H1 (cell line): ENCODE measurements around the gene HNRNPK. TPM values are rescaled to one million over a fixed set of nuclear protein-coding genes. Genes with fewer than 3 reads are reported as not detected.

Source experiments
- CTCF ChIA-PET: fragments of 300-600 bp; sonication (Branson Sonifier 250); formaldehyde crosslinking; loops from one replicate; lab custom pipeline; 2021; ENCODE audit not compliant: partially characterized antibody; lab: Charles Lee
- POLR2A ChIA-PET: fragments of 300-600 bp; sonication (Branson Sonifier 250); formaldehyde crosslinking; loops from one replicate; lab custom pipeline; 2021; ENCODE audit warnings: inconsistent platforms; ENCODE audit not compliant: partially characterized antibody; lab: Charles Lee
- DNase-seq, 2 experiments: peaks; one replicate each; pipeline versions ENCODE4 v3.0.0 to v3.0.0-alpha.2; 2010 to 2022; ENCODE audit warnings: low spot score in 2 of 2, low read depth in 1 of 2, mixed read lengths in 1 of 2
- FAIRE-seq: peaks from 2 replicates; lab custom pipeline; 2011; peaks lifted over from hg19 to GRCh38; lab: Jason Lieb, UNC
- H2AFZ ChIP-seq: 2 replicates; pipeline ENCODE4 v1.8.1; 2012; ENCODE audit warnings: low read length, inconsistent platforms
- H2AK5ac ChIP-seq: 2 replicates; pipeline ENCODE4 v1.6.1; 2013; ENCODE audit warnings: low read depth, low read length
- H2BK120ac ChIP-seq: replicated peaks from 2 replicates; pipeline ENCODE3; 2013; ENCODE audit warnings: low read depth, low read length, inconsistent platforms
- H2BK12ac ChIP-seq: 2 replicates; pipeline ENCODE4 v1.6.1; 2013; ENCODE audit warnings: low read depth, low read length
- H2BK15ac ChIP-seq: 2 replicates; pipeline ENCODE4 v1.6.1; 2013; ENCODE audit warnings: low read length
- H2BK20ac ChIP-seq: 2 replicates; pipeline ENCODE4 v1.6.1; 2013; ENCODE audit warnings: low read length
- H2BK5ac ChIP-seq: 2 replicates; pipeline ENCODE4 v1.6.1; 2013; ENCODE audit warnings: low read depth, low read length
- H3K14ac ChIP-seq: 2 replicates; pipeline ENCODE4 v1.6.1; 2013; ENCODE audit warnings: inconsistent platforms; ENCODE audit not compliant: insufficient read length
- H3K18ac ChIP-seq: 2 replicates; pipeline ENCODE4 v1.6.1; 2013; ENCODE audit warnings: low read length; ENCODE audit errors: extremely low read depth
- H3K23ac ChIP-seq: 2 replicates; pipeline ENCODE4 v1.6.1; 2013; ENCODE audit warnings: inconsistent platforms; ENCODE audit not compliant: insufficient read length
- H3K23me2 ChIP-seq: 2 replicates; pipeline ENCODE4 v1.6.1; 2013; ENCODE audit warnings: low read depth, low read length
- H3K27ac ChIP-seq: 2 replicates; pipeline ENCODE4 v1.6.1; 2011; ENCODE audit warnings: low read depth, low read length, inconsistent platforms
- H3K27me3 ChIP-seq, 4 experiments: replicated peaks in 1 of 4; 1 replicate in 1 of 4; 2 replicates in 3 of 4; pipeline versions ENCODE4 v1.6.1 to v1.8.1; 2011 to 2013; ENCODE audit warnings: low read length in 3 of 4, mild to moderate bottlenecking in 3 of 4, inconsistent platforms in 2 of 4, mixed read lengths in 2 of 4, moderate library complexity in 1 of 4; ENCODE audit not compliant: control insufficient read depth in 3 of 4, insufficient read depth in 3 of 4; ENCODE audit errors: extremely low read depth in 1 of 4
- H3K36me3 ChIP-seq, 4 experiments: 2 replicates each; pipeline versions ENCODE4 v1.6.1 to v1.8.1; 2011 to 2013; ENCODE audit warnings: mild to moderate bottlenecking in 4 of 4, low read length in 3 of 4, moderate library complexity in 2 of 4, control low read depth in 1 of 4, inconsistent platforms in 1 of 4; ENCODE audit not compliant: insufficient read depth in 4 of 4, control insufficient read depth in 2 of 4
- H3K4ac ChIP-seq: replicated peaks from 2 replicates; pipeline ENCODE3; 2013; ENCODE audit warnings: low read length, low read depth, mixed read lengths, inconsistent platforms; ENCODE audit not compliant: insufficient read length
- H3K4me1 ChIP-seq, 4 experiments: replicated peaks in 1 of 4; 1 replicate in 1 of 4; 2 replicates in 3 of 4; pipeline versions ENCODE4 v1.6.1 to v1.8.1; 2011 to 2013; ENCODE audit warnings: low read length in 3 of 4, inconsistent platforms in 2 of 4, mixed read lengths in 1 of 4; ENCODE audit not compliant: insufficient read depth in 4 of 4, control insufficient read depth in 3 of 4
- H3K4me2 ChIP-seq, 2 experiments: 2 replicates each; pipeline versions ENCODE4 v1.6.1 to v1.8.1; 2011 to 2013; ENCODE audit warnings: low read depth in 2 of 2, low read length in 2 of 2, control low read depth in 1 of 2, inconsistent platforms in 1 of 2, mild to moderate bottlenecking in 1 of 2; ENCODE audit not compliant: insufficient read depth in 1 of 2
- H3K4me3 ChIP-seq, 4 experiments: fragments of 200-600, 300-600 bp in 1 of 4; sonication (generic), shearing (Covaris generic), sonication (Bioruptor Twin) in 1 of 4; 2 replicates each; pipeline versions ENCODE4 v1.5.1 to v1.8.1; 2011 to 2016; ENCODE audit warnings: low read length in 4 of 4, low read depth in 3 of 4, control low read depth in 2 of 4, inconsistent platforms in 2 of 4, mild to moderate bottlenecking in 2 of 4, mixed read lengths in 1 of 4, moderate library complexity in 1 of 4; ENCODE audit not compliant: insufficient read depth in 2 of 4; ENCODE audit errors: extremely low read depth in 1 of 4
- H3K56ac ChIP-seq: replicated peaks from 2 replicates; pipeline ENCODE3; 2013; ENCODE audit warnings: low read depth, mild to moderate bottlenecking, mixed read lengths, low read length, inconsistent platforms; ENCODE audit not compliant: insufficient read length
- H3K79me1 ChIP-seq: 2 replicates; pipeline ENCODE4 v1.6.1; 2013; ENCODE audit warnings: low read depth, low read length, control low read depth
- H3K79me2 ChIP-seq, 2 experiments: 2 replicates each; pipeline versions ENCODE4 v1.6.1 to v1.8.1; 2012 to 2013; ENCODE audit warnings: low read length in 2 of 2, mild to moderate bottlenecking in 2 of 2, inconsistent platforms in 1 of 2; ENCODE audit not compliant: insufficient read depth in 2 of 2, control insufficient read depth in 1 of 2
- H3K9ac ChIP-seq, 4 experiments: replicated peaks in 1 of 4; 1 replicate in 1 of 4; 2 replicates in 3 of 4; pipeline versions ENCODE4 v1.6.1 to v1.8.1; 2011 to 2013; ENCODE audit warnings: low read depth in 3 of 4, low read length in 3 of 4, control low read depth in 2 of 4, mild to moderate bottlenecking in 2 of 4, moderate library complexity in 2 of 4, inconsistent platforms in 1 of 4; ENCODE audit errors: extremely low read depth in 1 of 4
- H3K9me3 ChIP-seq, 2 experiments: 2 replicates each; pipeline versions ENCODE4 v1.6.1 to v1.8.1; 2012 to 2013; ENCODE audit warnings: mild to moderate bottlenecking in 2 of 2, moderate library complexity in 2 of 2, control low read depth in 1 of 2, inconsistent platforms in 1 of 2, low read depth in 1 of 2, low read length in 1 of 2, mixed read lengths in 1 of 2; ENCODE audit not compliant: insufficient read depth in 2 of 2
- H4K20me1 ChIP-seq, 2 experiments: replicated peaks in 1 of 2; 2 replicates each; pipeline versions ENCODE3 to v1.8.1; 2011 to 2013; ENCODE audit warnings: inconsistent platforms in 2 of 2, low read length in 2 of 2, mild to moderate bottlenecking in 1 of 2; ENCODE audit not compliant: insufficient read depth in 2 of 2, control insufficient read depth in 1 of 2
- H4K5ac ChIP-seq: 2 replicates; pipeline ENCODE4 v1.6.1; 2013; ENCODE audit warnings: low read length, low read depth, mixed read lengths, inconsistent platforms; ENCODE audit not compliant: insufficient read length
- H4K8ac ChIP-seq: 2 replicates; pipeline ENCODE4 v1.8.0; 2013; ENCODE audit warnings: mild to moderate bottlenecking, moderate library complexity, low read length, inconsistent platforms; ENCODE audit not compliant: insufficient read depth; ENCODE audit errors: extremely low read depth
- H4K91ac ChIP-seq: replicated peaks from 2 replicates; pipeline ENCODE3; 2013; ENCODE audit warnings: low read length, mixed read lengths, inconsistent platforms; ENCODE audit not compliant: insufficient read length
- ATF2 ChIP-seq: IDR thresholded peaks from 2 replicates; pipeline ENCODE4 v1.6.1; 2012; ENCODE audit warnings: low read length, inconsistent platforms
- BRCA1 ChIP-seq: IDR thresholded peaks from 2 replicates; pipeline ENCODE4 v1.6.1; 2012; ENCODE audit warnings: low read depth, low read length, improper control_type of control experiment
- HDAC2 ChIP-seq, 2 experiments: fragments of 300-600 bp in 1 of 2; sonication (generic) in 1 of 2; IDR thresholded peaks; 2 replicates each; pipeline ENCODE4 v1.6.1; 2011 to 2012; ENCODE audit warnings: low read depth in 2 of 2, low read length in 2 of 2, mild to moderate bottlenecking in 2 of 2, moderate library complexity in 2 of 2, borderline replicate concordance in 1 of 2, inconsistent platforms in 1 of 2
- KDM1A ChIP-seq: fragments of 200-600, 300-600 bp; sonication (generic); IDR thresholded peaks from 2 replicates; pipeline ENCODE4 v1.7.1; 2016; ENCODE audit warnings: mild to moderate bottlenecking, low read length, borderline replicate concordance
- TAF7 ChIP-seq: optimal IDR thresholded peaks from 2 replicates; pipeline ENCODE3; 2011; ENCODE audit warnings: low read depth, mild to moderate bottlenecking, inconsistent platforms, low read length, moderate library complexity, borderline replicate concordance
- USF2 ChIP-seq: IDR thresholded peaks from 2 replicates; pipeline ENCODE4 v1.6.1; 2011; ENCODE audit warnings: low read length, improper control_type of control experiment
- ZNF274 ChIP-seq: IDR thresholded peaks from 2 replicates; pipeline ENCODE4 v1.7.0; 2012; ENCODE audit warnings: low read length, borderline replicate concordance; ENCODE audit errors: extremely low read depth
- WGBS, 2 experiments: shearing (Covaris generic) in 1 of 2; methylation state at CpG; one replicate each; pipeline versions ENCODE4 v1.1.6 to v1.1.7; 2013 to 2015; ENCODE audit warnings: low lambda C conversion rate in 2 of 2, mixed read lengths in 2 of 2, inconsistent platforms in 1 of 2, low coverage in 1 of 2, missing lambda C conversion rate in 1 of 2; ENCODE audit not compliant: insufficient replicate concordance in 2 of 2, insufficient coverage in 1 of 2, insufficient read length in 1 of 2; ENCODE audit errors: extremely low coverage in 1 of 2, missing lambda C conversion rate in 1 of 2; 5-methylcytosine and 5-hydroxymethylcytosine counted together
- polyA plus RNA-seq, 7 experiments: library from polyadenylated mRNA; depleted of rRNA in 3 of 7; stranded (reverse) in 5 of 7; unstranded in 2 of 7; fragments of >200 nt in 5 of 7; fragments of 200-250 nt in 2 of 7; gene quantifications; 1 replicate in 5 of 7; 2 replicates in 1 of 7; 4 replicates in 1 of 7; pipeline versions ENCODE4 v1.2.1 to v1.2.3, GENCODE V29; 2011 to 2013; ENCODE audit warnings: missing spikeins in 2 of 7, mixed read lengths in 2 of 7
- total RNA-seq: library from RNA; stranded (reverse); fragmentation: NEBNext Ultra II Directional; extraction: Animal tissue kit (Norgen Biotek cat#: 25700); gene quantifications from 2 replicates; pipeline ENCODE4 v1.2.1, GENCODE V29; 2021

The HNRNPK gene
- total and polyA plus RNA-seq, 2 of the 8 experiments (the other 6 are each of a cell fraction or from before 2014, with no cell fraction given) = 414 to 887 TPM

- no peak overlapping the region for H3K4me3 ChIP-seq
- no peak overlapping the region for H2BK12ac ChIP-seq
- H2AK5ac ChIP-seq = no peak overlapping the region
- no peaks in the 10 kb centered on the region for H3K79me1 ChIP-seq
- H3K23ac ChIP-seq = no peak overlapping the region
- H2BK20ac ChIP-seq = no peak overlapping the region
- no peak overlapping the region for H4K91ac ChIP-seq
- H2BK5ac ChIP-seq = no peak overlapping the region
- no peaks in the 10 kb centered on the region for H3K27me3 ChIP-seq
- no peaks in the 10 kb centered on the region for H3K36me3 ChIP-seq
- 75% methylated on average over 3 of the region's 3 CpGs; no CpG with 5 or more reads in 1 of the 2 experiments for WGBS, 2 experiments
- peaks cover 0 to 6% (median 2%) of the 10 kb centered on the region in 4 experiments; a peak in 4 of 7 replicates for H3K4me1 ChIP-seq
- H3K79me2 ChIP-seq = no peaks in the 10 kb centered on the region
- H3K56ac ChIP-seq = no peak overlapping the region
- DNase-seq (no peak), FAIRE-seq (no peak)
- no peak overlapping the region for H3K27ac ChIP-seq
- H3K14ac ChIP-seq = no peak overlapping the region
- no peak overlapping the region for H4K8ac ChIP-seq
- H3K4me2 ChIP-seq = peak overlapping the region in 1 of 2 experiments; percentile 3; a peak in 1 of 4 replicates
- H3K23me2 ChIP-seq = no peaks in the 10 kb centered on the region
- ChIA-PET POLR2A (interaction anchor here (0.6 to 1.2 kb wide), 3 partner anchors 14 to 268 kb away, joined by 3 to 5 read pairs (median 4); partner anchors contain the start of genes HNRNPK and KIF27), CTCF (interaction anchor here (1.0 to 2.9 kb wide), 4 partner anchors 11 to 360 kb away, joined by 3 to 9 read pairs (median 4); partner anchors contain the start of gene KIF27)
- no peak overlapping the region for H3K9ac ChIP-seq
- H3K18ac ChIP-seq = no peak overlapping the region
- no peak overlapping the region for H4K5ac ChIP-seq
- no peaks in the 10 kb centered on the region for H4K20me1 ChIP-seq
- no peak overlapping the region for H3K4ac ChIP-seq
- H2BK15ac ChIP-seq = no peak overlapping the region
- no peaks in the 10 kb centered on the region for H3K9me3 ChIP-seq
- peak overlapping the region; percentile 77; the same call in 1 of the 2 replicates for H2AFZ ChIP-seq
- H2BK120ac ChIP-seq = no peak overlapping the region
- no peak for TF ChIP-seq ZNF274
- TF ChIP-seq HDAC2 (IDR thresholded peaks at IDR 0.05; ENCODE audit: borderline replicate concordance in 1 of 2, low read depth in 2 of 2, low read length in 2 of 2) = no peak
- TF ChIP-seq KDM1A = no peak
- TF ChIP-seq USF2 = peak; percentile 74
- no peak for TF ChIP-seq ATF2
- TF ChIP-seq TAF7 = no peak
- TF ChIP-seq BRCA1 = no peak
These were observed 44.6 kb downstream of the HNRNPK start for GRCh38 chr9:83935276-83935935.
